ENCODE measurements around the gene HSPA1L.
"Not testable (repeated sequence)": the region's sequence is repeated elsewhere in the genome, so short reads cannot be mapped to it uniquely, and the experiment has no call there.

Gene HSPA1L

GRCh38 chr6:31813465-31813849 lies 1.6 kb downstream of the HSPA1L start:
- TF ChIP-seq CTCF (IDR thresholded peaks at IDR 0.05): no peak
- no peak for TF ChIP-seq ZFX (IDR thresholded peaks at IDR 0.05; ENCODE audit: borderline replicate concordance)
- H3K27ac ChIP-seq: peak overlapping the region; percentile 98

- no peak overlapping the region for H3K27ac ChIP-seq
- no peak for TF ChIP-seq ZFX (IDR thresholded peaks at IDR 0.05; ENCODE audit: borderline replicate concordance)
- TF ChIP-seq CTCF (IDR thresholded peaks at IDR 0.05): no peak
Measured at GRCh38 chr6:31811645-31812044, 3.4 kb downstream of the HSPA1L start.

- H3K27ac ChIP-seq: not testable (repeated sequence)
Measured at GRCh38 chr6:31808599-31808998, 6.5 kb downstream of the HSPA1L start.

DNA sequence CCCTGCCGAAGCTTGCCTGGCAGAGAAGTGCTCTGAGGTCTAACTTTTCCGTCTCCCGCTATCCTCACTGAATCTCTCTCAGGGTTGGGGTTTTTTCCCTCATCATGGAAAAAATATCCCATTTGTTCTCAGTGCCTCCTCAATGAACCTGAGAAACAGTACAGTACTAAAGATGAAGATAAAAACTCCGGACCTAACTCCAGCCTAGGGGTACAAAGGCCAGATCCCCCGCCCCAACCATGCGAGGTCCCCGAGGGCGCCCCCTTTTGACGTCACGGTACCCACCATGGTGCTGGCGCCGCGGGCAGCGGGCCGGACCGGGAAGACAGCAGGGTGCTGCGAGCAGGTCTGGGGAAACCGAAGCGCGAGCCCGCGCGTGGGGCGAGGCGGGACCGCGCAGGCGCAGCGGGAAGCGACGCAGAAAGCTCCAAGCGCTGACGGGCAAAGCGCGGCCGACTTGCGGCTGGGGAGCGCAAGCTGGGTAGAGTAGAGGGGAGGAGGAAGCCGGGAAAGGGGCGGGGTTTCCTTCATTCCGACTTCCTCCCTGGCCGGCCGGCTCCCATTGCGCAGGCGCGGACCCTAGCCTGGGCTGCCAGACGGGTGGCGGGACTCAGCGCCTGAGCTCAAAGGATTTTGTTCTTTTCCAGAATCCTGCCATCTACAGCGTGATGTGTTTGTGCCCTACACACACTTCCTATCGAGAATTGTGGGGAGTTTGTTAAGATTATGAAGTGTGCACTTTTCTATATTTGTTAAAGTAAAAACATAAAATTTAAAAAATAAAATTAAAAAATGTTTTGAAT lies 8.4 kb downstream of the HSPA1L start, which contains the start of gene LSM2:
Gene LSM2 (minus strand): TSS at position 497 of the 803 bp plus-strand sequence. CDS start 209 bp downstream, at position 288.
- H3K27ac ChIP-seq: peak within 1 kb of the TSS; percentile 81
- TF ChIP-seq CTCF (IDR thresholded peaks at IDR 0.05): peak; percentile 12; the same call in 1 of the 2 replicates
- no peak for TF ChIP-seq ZFX (IDR thresholded peaks at IDR 0.05; ENCODE audit: borderline replicate concordance)

DNA sequence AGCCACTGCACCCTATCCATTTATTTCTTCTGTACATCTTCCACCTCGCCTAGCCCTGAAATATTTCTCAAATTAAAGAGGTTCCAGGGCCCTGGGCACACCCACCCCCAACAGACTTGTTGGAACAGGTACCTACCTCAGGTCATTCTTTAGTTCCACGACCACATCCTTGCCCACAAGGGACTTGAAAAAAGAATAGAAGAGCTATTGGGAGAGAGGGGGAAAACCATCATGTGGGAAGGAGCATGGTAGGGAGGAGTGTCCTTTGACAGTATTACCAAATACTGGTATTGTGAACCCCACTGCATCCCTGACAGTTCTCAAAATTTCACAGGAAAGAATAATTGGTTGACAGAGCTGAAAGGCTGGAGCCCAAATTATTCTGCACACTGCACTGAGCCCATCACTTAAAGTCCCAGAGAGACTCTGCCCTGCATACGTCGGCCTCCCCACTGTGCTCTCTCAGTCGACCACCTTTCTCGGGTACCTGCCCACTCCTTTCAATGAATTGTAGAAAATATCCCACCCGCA lies 9.1 kb downstream of the HSPA1L start:
- TF ChIP-seq CTCF (IDR thresholded peaks at IDR 0.05): no peak
- TF ChIP-seq ZFX (IDR thresholded peaks at IDR 0.05; ENCODE audit: borderline replicate concordance): no peak
- H3K27ac ChIP-seq: peak overlapping the region; percentile 81

DNA sequence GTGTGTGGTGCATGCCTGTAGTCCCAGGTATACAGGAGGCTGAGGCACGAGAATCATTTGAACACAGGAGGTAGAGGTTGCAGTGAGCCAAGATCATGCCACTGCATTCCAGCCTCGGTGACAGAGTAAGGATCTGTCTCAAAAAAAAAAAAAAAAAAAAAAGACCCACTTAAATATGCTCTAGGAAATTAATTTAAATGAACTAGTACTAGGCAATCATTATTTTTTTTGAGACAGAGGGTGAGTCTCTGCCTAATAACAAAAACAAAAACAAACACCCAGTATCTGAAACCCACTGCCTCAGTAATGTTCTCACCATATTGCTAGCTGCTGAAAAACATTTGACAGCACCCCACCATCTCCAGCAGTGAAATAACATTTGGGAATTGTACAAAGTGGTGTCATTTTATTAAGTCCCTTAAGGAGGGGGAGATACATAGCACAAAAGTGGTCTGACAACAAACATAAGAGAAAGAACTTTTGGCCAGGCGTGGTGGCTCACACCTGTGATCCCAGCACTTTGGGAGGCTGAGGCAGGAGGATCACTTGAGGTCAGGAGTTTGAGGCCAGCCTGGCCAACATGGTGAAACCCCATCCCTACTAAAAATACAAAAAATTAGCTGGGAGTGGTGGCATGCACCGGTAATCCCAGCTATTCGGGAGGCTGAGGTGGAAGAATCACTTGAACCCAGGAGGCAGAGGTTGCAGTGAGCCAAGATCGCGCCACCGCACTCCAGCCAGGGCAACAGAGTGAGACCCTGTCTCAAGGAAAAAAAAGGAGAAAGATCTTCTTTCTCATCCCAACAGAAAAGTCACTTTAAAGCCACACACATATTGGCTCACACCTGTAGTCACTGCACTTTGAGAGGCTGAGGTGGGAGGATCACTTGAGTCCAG lies 13.8 kb downstream of the HSPA1L start:
- H3K27ac ChIP-seq: not testable (repeated sequence)

DNA sequence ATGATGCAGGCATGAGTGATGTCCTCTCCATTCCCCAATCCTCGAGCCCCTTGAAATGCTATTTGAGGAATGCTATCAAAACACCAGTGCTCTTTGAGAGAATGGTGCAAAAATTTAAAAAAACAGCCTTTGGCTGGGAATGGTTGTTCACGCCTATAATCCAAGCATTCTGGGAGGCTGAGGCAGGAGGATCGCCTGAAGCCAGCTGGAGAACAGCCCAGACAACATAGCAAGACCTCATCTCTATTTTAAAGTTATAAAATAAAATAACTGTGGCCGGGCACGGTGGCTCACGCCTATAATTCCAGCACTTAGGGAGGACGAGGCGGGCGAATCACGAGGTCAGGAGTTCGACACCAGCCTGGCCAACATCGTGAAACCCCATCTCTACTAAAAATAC lies 15.3 kb downstream of the HSPA1L start:
- no peak overlapping the region for H3K27ac ChIP-seq
- TF ChIP-seq ZFX (IDR thresholded peaks at IDR 0.05; ENCODE audit: borderline replicate concordance): no peak

DNA sequence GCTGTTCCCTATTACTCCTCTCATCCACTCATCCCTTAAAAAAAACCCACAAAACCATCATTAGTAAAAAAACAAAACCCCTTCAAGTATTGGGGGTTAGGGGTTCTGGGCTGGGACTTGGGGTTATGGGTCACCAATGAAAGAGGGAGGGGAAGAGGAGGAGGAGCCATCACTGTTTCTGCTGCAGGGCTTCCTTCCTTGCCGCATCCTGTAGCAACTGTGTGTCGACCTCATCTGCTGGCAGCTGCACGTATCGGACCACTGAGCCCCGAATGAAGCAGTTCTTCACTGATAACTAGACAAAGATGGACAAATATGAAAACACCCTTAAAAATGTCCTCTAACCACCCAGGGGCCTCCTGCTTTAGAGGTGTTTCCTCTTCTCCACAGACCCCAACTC lies 17.5 kb downstream of the HSPA1L start:
- peak overlapping the region; percentile 88 for H3K27ac ChIP-seq
- TF ChIP-seq ZFX (IDR thresholded peaks at IDR 0.05; ENCODE audit: borderline replicate concordance) (no peak), CTCF (IDR thresholded peaks at IDR 0.05) (no peak)

Data from 22Rv1 (cell line).